GM18861 (cell line): Measurements from ENCODE around the gene GPATCH2.
"Not testable (repeated sequence)": the region's sequence is repeated elsewhere in the genome, so short reads cannot be mapped to it uniquely, and the experiment has no call there.

Experiments
- ATAC-seq: cut with Tn5 transposase; IDR thresholded peaks from one replicate; pipeline ENCODE4 v1.9.1; 2021; ENCODE audit not compliant: unreplicated experiment

Gene GPATCH2

GRCh38 chr1:217527151-217527550 is 103.7 kb downstream of the GPATCH2 start:
- no peak for ATAC-seq

DNA sequence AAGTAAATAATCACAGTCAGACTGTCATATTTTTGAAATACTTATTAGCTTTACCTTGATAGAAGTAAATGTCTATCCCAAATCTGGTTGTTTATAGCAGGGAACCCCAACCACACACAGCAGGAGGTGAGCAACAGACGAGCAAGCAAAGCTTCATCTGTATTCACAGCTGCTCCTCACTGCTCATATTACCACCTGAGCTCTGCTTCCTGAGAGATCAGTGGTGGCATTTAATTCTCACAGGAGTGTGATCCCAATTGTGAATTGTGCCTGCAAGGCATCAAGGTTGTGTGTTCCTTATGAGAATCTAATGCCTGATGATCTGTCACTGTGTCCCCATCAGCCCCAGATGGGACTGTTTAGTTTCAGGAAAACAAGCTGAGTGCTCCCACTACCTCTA is 104.3 kb downstream of the GPATCH2 start:
- ATAC-seq, result no peak

- ATAC-seq, result no peak
Observed at GRCh38 chr1:217525773-217526490, 105.0 kb downstream of the GPATCH2 start.

- no peak for ATAC-seq
Observed at GRCh38 chr1:217524787-217525520, 105.9 kb downstream of the GPATCH2 start.

GRCh38 chr1:217523921-217524320 is 107.0 kb downstream of the GPATCH2 start:
- ATAC-seq, result not testable (repeated sequence)

- ATAC-seq, result no peak
Observed at GRCh38 chr1:217522277-217522676, 108.6 kb downstream of the GPATCH2 start.

DNA sequence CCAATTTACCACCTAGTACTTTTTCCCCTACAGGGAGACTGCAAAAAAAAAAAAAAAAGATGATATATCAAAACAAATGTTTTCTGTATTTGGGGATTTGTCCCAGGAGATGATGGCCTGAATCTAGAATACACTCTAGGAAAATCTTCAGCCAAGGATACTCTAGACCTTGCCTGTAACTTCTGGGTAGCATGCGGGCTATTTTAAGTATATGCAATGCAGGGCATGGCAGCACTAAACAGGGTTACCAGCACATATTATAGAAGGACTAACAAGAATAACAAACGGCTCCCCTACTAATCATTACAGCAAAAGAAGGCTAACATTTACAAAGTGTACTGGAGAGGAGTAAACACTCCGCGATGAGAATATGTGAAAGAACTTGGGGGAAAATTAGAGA is 109.6 kb downstream of the GPATCH2 start:
- ATAC-seq, result no peak

GRCh38 chr1:217506878-217507277 is 124.0 kb downstream of the GPATCH2 start:
- no peak for ATAC-seq

GRCh38 chr1:217498209-217498608 is 132.7 kb downstream of the GPATCH2 start:
- ATAC-seq, result no peak

- peak; percentile 95 for ATAC-seq
Observed at GRCh38 chr1:217495249-217495648, 135.6 kb downstream of the GPATCH2 start.

DNA sequence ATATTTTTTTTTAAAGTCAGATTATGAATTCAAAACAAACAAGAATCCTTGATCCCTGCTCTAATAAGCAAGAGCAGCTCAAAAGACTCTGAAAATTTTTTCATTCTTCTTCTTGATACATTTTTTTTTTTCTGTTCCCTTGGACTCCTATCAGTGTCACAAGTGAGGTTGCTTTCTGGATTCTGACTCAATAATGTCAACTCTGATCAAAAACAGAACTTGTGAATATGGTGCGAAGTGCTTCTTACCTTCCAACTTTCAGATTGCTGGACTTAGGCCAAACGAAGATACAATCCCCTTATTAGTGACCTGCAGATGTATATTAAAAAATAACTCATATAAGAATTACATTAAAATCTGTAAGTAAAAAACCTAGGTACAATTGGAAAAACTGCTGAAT is 136.1 kb downstream of the GPATCH2 start:
- ATAC-seq, result peak; percentile 57

GRCh38 chr1:217493290-217493689 is 137.6 kb downstream of the GPATCH2 start:
- no peak for ATAC-seq

GRCh38 chr1:217484871-217485270 is 146.0 kb downstream of the GPATCH2 start:
- ATAC-seq, result no peak

GRCh38 chr1:217482356-217483102 is 148.4 kb downstream of the GPATCH2 start:
- peak; percentile 96 for ATAC-seq

GRCh38 chr1:217478450-217478849 is 152.4 kb downstream of the GPATCH2 start:
- no peak for ATAC-seq

- no peak for ATAC-seq
Observed at GRCh38 chr1:217472915-217473314, 158.0 kb downstream of the GPATCH2 start.

DNA sequence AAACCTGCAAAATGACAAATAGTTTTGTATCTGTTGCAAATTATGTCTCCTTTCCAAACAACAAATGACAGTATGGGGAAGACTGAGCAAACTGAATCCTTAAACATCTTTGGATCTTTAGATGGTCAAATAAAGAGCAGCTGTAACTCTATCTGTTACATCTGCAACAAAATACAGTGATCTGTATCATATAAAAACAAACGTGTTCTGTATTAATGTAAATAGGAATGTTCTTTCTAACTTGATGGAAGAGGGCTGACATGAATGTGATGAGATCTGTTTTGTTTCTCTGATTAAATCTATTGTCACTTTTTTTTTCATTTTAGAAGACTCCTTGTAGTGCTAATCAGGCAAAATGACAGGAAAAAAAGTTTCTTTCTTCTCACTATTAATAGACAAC is 159.5 kb downstream of the GPATCH2 start:
- no peak for ATAC-seq

- ATAC-seq, result no peak
Observed at GRCh38 chr1:217469983-217470382, 160.9 kb downstream of the GPATCH2 start.

GRCh38 chr1:217465102-217465501 is 165.8 kb downstream of the GPATCH2 start:
- no peak for ATAC-seq

DNA sequence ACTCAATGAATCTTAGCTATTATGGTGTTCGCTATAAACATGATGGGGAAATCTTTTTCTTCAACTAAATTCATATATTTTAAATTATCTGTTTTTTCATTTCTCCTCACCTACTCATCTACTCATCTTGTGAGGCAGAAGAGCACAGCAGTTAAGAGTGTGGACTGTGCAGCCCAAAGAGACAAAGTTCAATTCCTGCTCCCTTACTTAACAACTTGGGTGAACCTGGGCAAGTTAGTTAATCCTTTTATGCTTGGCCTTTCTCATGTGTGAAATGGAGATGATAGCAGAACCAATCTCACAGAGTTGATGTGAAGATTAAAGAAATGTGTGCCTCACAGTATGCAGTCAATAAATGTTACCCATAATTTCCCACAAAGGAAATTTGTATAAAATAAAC is 168.2 kb downstream of the GPATCH2 start:
- ATAC-seq, result no peak

DNA sequence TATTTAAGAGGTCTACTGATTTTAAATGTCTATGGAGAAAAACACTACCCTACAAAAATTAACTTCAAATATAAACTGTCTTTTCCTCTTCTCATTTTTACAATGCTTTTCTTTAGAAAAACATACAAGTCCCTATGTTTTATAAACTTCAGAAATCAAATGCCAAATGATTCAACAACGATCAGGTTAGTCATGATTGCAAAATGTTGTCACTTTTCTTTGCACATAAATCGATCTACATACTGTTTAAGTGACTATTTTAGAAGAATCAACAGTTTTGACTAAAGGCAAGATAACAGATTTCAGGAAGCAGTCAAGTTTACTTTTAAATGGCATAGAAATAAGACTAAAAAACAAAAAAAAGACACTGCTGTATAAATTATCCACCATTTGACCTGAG is 168.7 kb downstream of the GPATCH2 start:
- no peak for ATAC-seq

DNA sequence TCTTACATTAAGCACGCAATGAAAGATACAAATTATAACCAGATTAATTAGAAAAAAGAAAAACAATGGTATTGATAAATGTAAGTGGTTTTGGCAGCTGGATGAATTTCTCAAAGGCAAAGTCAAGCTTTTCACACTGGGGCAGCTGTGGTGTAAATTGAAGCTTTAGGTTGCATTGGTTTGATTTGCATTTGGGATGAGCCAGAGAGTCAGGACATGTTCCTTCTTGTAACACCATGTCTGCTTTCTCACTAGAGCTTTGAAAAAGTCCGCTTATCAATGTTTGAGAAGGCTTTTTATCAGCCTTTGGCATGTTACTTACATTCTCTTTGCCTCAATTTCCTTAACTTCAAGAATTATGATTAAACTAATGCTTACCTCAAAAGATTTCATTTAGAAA is 173.9 kb downstream of the GPATCH2 start:
- no peak for ATAC-seq
